NCI-H2196 (cell line): ENCODE measurements around the gene HVCN1.

Experiments
- DNase-seq: peaks from one replicate; lab custom pipeline; 2025; ENCODE audit not compliant: unreplicated experiment; lab: John Stamatoyannopoulos, UW

HVCN1 gene

GRCh38 chr12:110619534-110619953, 69.4 kb downstream of the HVCN1 start:
- no peak for DNase-seq

- DNase-seq, result no peak
Observed at GRCh38 chr12:110616471-110617115, 72.3 kb downstream of the HVCN1 start.

GRCh38 chr12:110615171-110615570, 73.7 kb downstream of the HVCN1 start:
- DNase-seq, result no peak

GRCh38 chr12:110613771-110614684, 74.9 kb downstream of the HVCN1 start, which contains the start of gene TCTN1:
Gene TCTN1, plus strand, starts transcription at chr12:110614129. Its CDS starts 54 bp downstream, at chr12:110614183.
- peak; percentile 95 for DNase-seq

- DNase-seq, result no peak
Observed at GRCh38 chr12:110613071-110613770, 75.7 kb downstream of the HVCN1 start.

- no peak for DNase-seq
Observed at GRCh38 chr12:110606253-110606611, 82.7 kb downstream of the HVCN1 start.

GRCh38 chr12:110602085-110602814, 86.7 kb downstream of the HVCN1 start:
- peak; percentile 69 for DNase-seq

GRCh38 chr12:110600254-110600653, 88.7 kb downstream of the HVCN1 start:
- DNase-seq, result peak; percentile 56

- no peak for DNase-seq
Observed at GRCh38 chr12:110599334-110599733, 89.6 kb downstream of the HVCN1 start.
